Gastrocnemius medialis (tissue), 4 donors: Measurements from ENCODE around the gene OR2AG1.
"Not testable (repeated sequence)": the region's sequence is repeated elsewhere in the genome, so short reads cannot be mapped to it uniquely, and the experiment has no call there.

Source experiments
- CTCF ChIP-seq, 5 experiments: fragments of 450-650 bp in 3 of 5; fragments of 200-600 bp in 2 of 5; sonication (generic) in 2 of 5; IDR thresholded peaks in 4 of 5; conservative IDR thresholded peaks in 1 of 5; 1 replicate in 4 of 5; 2 replicates in 1 of 5; pipeline ENCODE4 v1.5.1; 2016 to 2019; ENCODE audit warnings: antibody characterized with exemption in 5 of 5, mild to moderate bottlenecking in 3 of 5, moderate library complexity in 3 of 5
- POLR2A ChIP-seq, 2 donors: fragments of 450-650 bp; IDR thresholded peaks; one replicate each; pipeline ENCODE4 v1.6.1; 2017; ENCODE audit warnings: antibody characterized with exemption in 2 of 2, mild to moderate bottlenecking in 2 of 2, moderate library complexity in 2 of 2

GRCh38 chr11:6801075-6801474 lies 18.3 kb downstream of the OR2AG1 start:
- TF ChIP-seq CTCF (IDR thresholded peaks at IDR 0.05 in 4 of 5, conservative IDR thresholded peaks at IDR 0.05 in 1 of 5); POLR2A (IDR thresholded peaks at IDR 0.05): not testable (repeated sequence)
